GM13977 (cell line): ENCODE results near the gene ITM2C.
A peak's percentile ranks its signal among the peaks of the same experiment; 100 is the strongest.

ENCODE experiments used
- DNase-seq: peaks from one replicate; pipeline ENCODE4 v3.0.0; 2012; ENCODE audit warnings: low spot score
- in situ Hi-C: fragments of 300-500 bp; cut with MboI; formaldehyde crosslinking; loops from one replicate; pipeline ENCODE4 v1.12.0; 2022; ENCODE audit warnings: low sequenced_read_pairs, low pct_unique_long_range_greater_than_20kb, mixed read lengths, inconsistent platforms; ENCODE audit not compliant: unreplicated experiment
- TF ChIP-seq, protein P1 (sequence below): IDR thresholded peaks from 2 replicates; pipeline ENCODE4 v1.5.1; 2012; ENCODE audit warnings: mild to moderate bottlenecking, control low read depth; ENCODE audit not compliant: insufficient read depth; ENCODE audit errors: extremely low read depth, missing control alignments

Gene ITM2C

DNA sequence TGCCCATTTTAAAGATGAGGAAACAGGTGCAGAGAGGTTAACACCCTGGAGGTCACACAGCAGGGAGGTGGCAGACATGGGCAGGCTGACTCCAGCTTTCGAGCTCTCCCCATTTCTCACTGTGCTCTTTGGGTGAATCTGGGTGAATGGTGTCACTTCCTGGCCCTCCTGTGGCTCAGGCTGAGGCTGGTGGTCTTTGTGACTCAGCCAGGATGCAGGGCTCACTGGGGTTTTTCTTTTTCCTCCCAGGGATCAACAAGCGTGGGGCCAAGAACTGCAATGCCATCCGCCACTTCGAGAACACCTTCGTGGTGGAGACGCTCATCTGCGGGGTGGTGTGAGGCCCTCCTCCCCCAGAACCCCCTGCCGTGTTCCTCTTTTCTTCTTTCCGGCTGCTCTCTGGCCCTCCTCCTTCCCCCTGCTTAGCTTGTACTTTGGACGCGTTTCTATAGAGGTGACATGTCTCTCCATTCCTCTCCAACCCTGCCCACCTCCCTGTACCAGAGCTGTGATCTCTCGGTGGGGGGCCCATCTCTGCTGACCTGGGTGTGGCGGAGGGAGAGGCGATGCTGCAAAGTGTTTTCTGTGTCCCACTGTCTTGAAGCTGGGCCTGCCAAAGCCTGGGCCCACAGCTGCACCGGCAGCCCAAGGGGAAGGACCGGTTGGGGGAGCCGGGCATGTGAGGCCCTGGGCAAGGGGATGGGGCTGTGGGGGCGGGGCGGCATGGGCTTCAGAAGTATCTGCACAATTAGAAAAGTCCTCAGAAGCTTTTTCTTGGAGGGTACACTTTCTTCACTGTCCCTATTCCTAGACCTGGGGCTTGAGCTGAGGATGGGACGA lies 13.2 kb downstream of the ITM2C start:
- no peak for DNase-seq
- in situ Hi-C loops: no loop called here
- TF ChIP-seq, protein P1, sequence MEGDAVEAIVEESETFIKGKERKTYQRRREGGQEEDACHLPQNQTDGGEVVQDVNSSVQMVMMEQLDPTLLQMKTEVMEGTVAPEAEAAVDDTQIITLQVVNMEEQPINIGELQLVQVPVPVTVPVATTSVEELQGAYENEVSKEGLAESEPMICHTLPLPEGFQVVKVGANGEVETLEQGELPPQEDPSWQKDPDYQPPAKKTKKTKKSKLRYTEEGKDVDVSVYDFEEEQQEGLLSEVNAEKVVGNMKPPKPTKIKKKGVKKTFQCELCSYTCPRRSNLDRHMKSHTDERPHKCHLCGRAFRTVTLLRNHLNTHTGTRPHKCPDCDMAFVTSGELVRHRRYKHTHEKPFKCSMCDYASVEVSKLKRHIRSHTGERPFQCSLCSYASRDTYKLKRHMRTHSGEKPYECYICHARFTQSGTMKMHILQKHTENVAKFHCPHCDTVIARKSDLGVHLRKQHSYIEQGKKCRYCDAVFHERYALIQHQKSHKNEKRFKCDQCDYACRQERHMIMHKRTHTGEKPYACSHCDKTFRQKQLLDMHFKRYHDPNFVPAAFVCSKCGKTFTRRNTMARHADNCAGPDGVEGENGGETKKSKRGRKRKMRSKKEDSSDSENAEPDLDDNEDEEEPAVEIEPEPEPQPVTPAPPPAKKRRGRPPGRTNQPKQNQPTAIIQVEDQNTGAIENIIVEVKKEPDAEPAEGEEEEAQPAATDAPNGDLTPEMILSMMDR: no peak

DNA sequence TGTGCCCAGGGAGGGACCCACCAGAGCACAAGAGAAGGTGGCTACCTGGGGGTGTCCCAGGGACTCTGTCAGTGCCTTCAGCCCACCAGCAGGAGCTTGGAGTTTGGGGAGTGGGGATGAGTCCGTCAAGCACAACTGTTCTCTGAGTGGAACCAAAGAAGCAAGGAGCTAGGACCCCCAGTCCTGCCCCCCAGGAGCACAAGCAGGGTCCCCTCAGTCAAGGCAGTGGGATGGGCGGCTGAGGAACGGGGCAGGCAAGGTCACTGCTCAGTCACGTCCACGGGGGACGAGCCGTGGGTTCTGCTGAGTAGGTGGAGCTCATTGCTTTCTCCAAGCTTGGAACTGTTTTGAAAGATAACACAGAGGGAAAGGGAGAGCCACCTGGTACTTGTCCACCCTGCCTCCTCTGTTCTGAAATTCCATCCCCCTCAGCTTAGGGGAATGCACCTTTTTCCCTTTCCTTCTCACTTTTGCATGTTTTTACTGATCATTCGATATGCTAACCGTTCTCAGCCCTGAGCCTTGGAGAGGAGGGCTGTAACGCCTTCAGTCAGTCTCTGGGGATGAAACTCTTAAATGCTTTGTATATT lies 14.0 kb downstream of the ITM2C start:
- DNase-seq: no peak
- TF ChIP-seq, protein P1: no peak
- in situ Hi-C loops: no loop called here

DNA sequence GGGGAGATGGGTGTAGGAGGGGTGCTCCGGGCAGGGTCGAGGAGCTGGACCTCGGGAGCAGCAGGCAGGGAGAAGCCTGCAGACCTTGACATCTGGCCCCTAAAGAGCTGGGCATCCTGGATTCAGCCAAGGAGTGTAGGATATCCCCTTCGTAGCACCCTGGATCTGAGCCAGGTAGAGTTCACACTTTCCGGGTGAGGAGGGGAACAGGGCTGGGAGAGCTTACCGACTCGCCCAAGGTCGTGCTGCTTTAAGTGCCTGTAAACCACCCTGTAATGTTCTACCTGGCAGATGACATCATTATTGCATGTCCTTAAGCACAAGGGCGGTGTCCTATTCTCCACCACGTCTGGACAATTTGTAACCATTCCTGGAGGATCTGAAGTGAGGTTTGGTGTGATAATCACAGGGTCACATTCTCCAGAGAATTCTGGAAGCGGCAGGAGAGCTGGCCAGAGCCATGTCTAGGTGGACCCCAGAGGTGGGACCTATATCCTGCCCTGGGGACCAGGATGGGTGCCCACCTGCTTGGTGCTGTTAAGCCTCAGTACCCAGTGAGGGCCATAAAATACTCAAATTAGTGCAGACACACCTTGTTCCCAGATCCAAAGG lies 14.6 kb downstream of the ITM2C start:
- no peak for DNase-seq
- in situ Hi-C loops: no loop called here
- TF ChIP-seq, protein P1: no peak

DNA sequence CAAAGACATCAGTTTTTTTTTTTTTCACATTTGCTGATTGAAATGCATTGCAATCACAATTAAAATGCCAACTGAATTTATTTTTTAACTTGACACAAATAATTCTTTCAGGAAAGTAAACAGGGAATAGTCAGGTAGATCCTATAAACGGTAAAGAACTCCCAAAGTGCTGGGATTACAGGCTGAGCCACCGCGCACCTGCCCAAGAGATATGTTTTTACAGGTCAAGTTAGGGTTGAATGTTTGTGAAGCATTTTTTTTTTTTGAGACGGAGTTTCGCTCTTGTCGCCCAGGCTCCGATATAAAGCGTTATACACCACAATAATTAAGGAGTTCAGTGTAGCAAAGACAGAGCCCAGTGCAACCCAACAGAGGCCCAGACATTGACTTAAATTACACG lies 15.1 kb downstream of the ITM2C start:
- DNase-seq: no peak
- in situ Hi-C loops: no loop called here
- TF ChIP-seq, protein P1: no peak

DNA sequence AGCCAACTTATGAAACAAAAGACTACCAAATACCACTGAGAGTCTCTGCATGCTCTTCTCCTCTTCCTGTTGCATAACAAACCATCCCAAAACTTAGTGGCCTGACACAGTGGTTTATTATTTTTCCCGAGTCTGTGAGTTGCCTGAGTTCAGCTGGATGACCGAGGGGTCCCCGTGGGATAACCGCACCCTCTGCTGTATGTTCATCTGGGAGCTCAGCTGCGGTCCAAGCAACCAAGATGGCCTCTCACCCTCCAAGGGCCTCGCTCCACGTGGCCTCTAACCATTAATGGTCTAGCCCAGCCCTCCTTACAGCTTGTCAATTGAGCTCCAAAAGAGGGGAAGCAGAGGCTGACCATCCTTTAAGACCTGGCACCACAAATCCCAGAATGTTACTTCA lies 17.1 kb downstream of the ITM2C start:
- DNase-seq: no peak
- in situ Hi-C loops: no loop called here
- TF ChIP-seq, protein P1: no peak

DNA sequence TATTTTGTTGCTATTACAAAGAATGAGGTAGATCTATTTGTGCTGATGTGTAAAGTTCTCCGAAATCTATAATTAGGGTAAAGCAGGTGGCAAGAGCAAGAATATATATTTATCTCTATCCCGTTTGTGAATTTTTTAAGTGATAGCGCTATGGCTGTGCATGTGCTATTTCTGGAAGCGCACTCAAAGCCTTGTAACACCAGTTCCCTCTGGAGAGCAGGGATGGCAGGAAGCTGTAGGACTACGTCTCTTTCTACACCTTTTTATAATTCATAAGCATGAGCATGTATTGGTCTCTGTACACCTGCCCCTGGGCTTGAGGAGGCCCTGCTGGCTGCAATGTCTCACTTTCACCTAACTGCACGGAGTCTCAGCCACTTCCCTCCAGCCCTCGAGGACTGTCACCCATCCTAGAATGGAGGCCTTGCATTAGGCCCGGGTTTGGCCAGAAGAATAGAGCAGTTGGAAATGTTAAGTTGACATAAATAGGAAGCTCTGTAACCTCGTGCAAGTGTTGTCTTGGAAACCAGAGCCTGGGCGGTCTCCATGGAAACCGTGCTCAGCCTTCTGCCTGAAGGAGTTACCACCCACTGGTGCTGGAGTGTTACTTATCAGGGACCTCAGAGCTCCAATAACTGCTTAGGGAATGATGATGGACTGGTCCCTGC lies 20.9 kb downstream of the ITM2C start:
- DNase-seq: peak; percentile 64
- in situ Hi-C loops: no loop called here
- TF ChIP-seq, protein P1: no peak
